K562 (cell line): ENCODE data around the gene ACTR5. TPM values are rescaled to one million over a fixed set of nuclear protein-coding genes. Genes with fewer than 3 reads are reported as not detected.

Experiments used
- ARID3B ChIP-seq: fragments of 250-450 bp; sonication (Bioruptor Pico); IDR thresholded peaks from 2 replicates; pipeline ENCODE4 v1.4.0; 2020; ENCODE audit warnings: borderline replicate concordance
- C11orf30 ChIP-seq: fragments of 450-650 bp; IDR thresholded peaks from 2 replicates; pipeline ENCODE4 v1.6.1; 2016; ENCODE audit warnings: low read depth, mild to moderate bottlenecking
- DMBX1 ChIP-seq: fragments of 250-450 bp; sonication (Bioruptor Pico); IDR thresholded peaks from 2 replicates; pipeline ENCODE4 v1.8.0; 2022; ENCODE audit warnings: inconsistent platforms, mild to moderate bottlenecking, moderate library complexity, borderline replicate concordance
- KDM4B ChIP-seq, 2 experiments: fragments of 450-650 bp in 1 of 2; sonication (generic) in 1 of 2; IDR thresholded peaks; 2 replicates each; pipeline ENCODE4 v1.6.1; 2016 to 2017; ENCODE audit warnings: borderline replicate concordance in 2 of 2, antibody characterized with exemption in 1 of 2, low read depth in 1 of 2, mild to moderate bottlenecking in 1 of 2
- MCM7 ChIP-seq, 2 experiments: fragments of 450-650 bp; IDR thresholded peaks; 2 replicates each; pipeline ENCODE4 v1.6.1; 2016 to 2018
- MED1 ChIP-seq: sonication (generic); formaldehyde crosslinking; IDR thresholded peaks from 2 replicates; pipeline ENCODE4 v1.8.1; 2023; ENCODE audit warnings: missing genetic modification reagents, borderline replicate concordance
- MTA1 ChIP-seq: fragments of 450-650 bp; IDR thresholded peaks from 2 replicates; pipeline ENCODE4 v1.6.1; 2017; ENCODE audit warnings: borderline replicate concordance
- NFE2L1 ChIP-seq: fragments of 450-650 bp; IDR thresholded peaks from 2 replicates; pipeline ENCODE4 v1.6.1; 2016; ENCODE audit warnings: missing genetic modification characterization, low read depth, mild to moderate bottlenecking, missing compliant biosample characterization, moderate library complexity, borderline replicate concordance
- NUFIP1 ChIP-seq: fragments of 450-650 bp; IDR thresholded peaks from 2 replicates; pipeline ENCODE4 v1.6.1; 2018; ENCODE audit not compliant: partially characterized antibody
- POLR2B ChIP-seq: fragments of 450-650 bp; IDR thresholded peaks from 2 replicates; pipeline ENCODE4 v1.6.1; 2018; ENCODE audit warnings: low read depth; ENCODE audit not compliant: partially characterized antibody
- PPARD ChIP-seq: fragments of 250-450 bp; sonication (Bioruptor Pico); IDR thresholded peaks from 2 replicates; pipeline ENCODE4 v1.8.0; 2022; ENCODE audit warnings: inconsistent platforms, mild to moderate bottlenecking, moderate library complexity
- PRMT5 ChIP-seq: sonication (generic); formaldehyde crosslinking; IDR thresholded peaks from 2 replicates; pipeline ENCODE4 v1.5.0; 2020; ENCODE audit warnings: missing genetic modification reagents
- RFX7 ChIP-seq: fragments of 250-450 bp; sonication (Bioruptor Pico); IDR thresholded peaks from 2 replicates; pipeline ENCODE4 v1.5.1; 2021; ENCODE audit warnings: mild to moderate bottlenecking
- RUNX1 ChIP-seq: sonication (generic); IDR thresholded peaks from 2 replicates; pipeline ENCODE4 v1.6.1; 2016; ENCODE audit warnings: antibody characterized with exemption, low read depth
- TBL1XR1 ChIP-seq, 2 experiments: IDR thresholded peaks; 2 replicates each; pipeline ENCODE4 v1.6.1; 2012; ENCODE audit warnings: improper control_type of control experiment in 2 of 2, low read length in 2 of 2, mild to moderate bottlenecking in 1 of 2
- TEAD1 ChIP-seq, 2 experiments: fragments of 450-650 bp in 1 of 2; sonication (generic) in 1 of 2; formaldehyde crosslinking; IDR thresholded peaks; 2 replicates each; pipeline versions ENCODE4 v1.4.0 to v1.8.0; 2020 to 2022; ENCODE audit warnings: mild to moderate bottlenecking in 2 of 2, missing genetic modification reagents in 1 of 2
- TEAD4 ChIP-seq, 2 experiments: sonication (generic) in 1 of 2; formaldehyde crosslinking in 1 of 2; IDR thresholded peaks; 2 replicates each; pipeline versions ENCODE4 v1.6.1 to v1.8.0; 2012 to 2022; ENCODE audit warnings: borderline replicate concordance in 1 of 2, inconsistent platforms in 1 of 2, low read length in 1 of 2, mild to moderate bottlenecking in 1 of 2, missing genetic modification reagents in 1 of 2
- VEZF1 ChIP-seq: fragments of 200-800 bp; sonication (Bioruptor generic); IDR thresholded peaks from 2 replicates; pipeline ENCODE4 v1.6.1; 2017; ENCODE audit warnings: missing genetic modification characterization, missing compliant biosample characterization
- ZNF444 ChIP-seq: fragments of 250-450 bp; sonication (Bioruptor Pico); IDR thresholded peaks from 2 replicates; pipeline ENCODE4 v1.4.0; 2020; ENCODE audit warnings: mild to moderate bottlenecking, moderate library complexity
- ZNF57 ChIP-seq: fragments of 450-650 bp; formaldehyde crosslinking; IDR thresholded peaks from 2 replicates; pipeline ENCODE4 v1.4.0; 2020; ENCODE audit warnings: mild to moderate bottlenecking, moderate library complexity
- polyA plus RNA-seq, 8 experiments: library from polyadenylated mRNA; depleted of rRNA in 4 of 8; stranded (reverse) in 5 of 8; unstranded in 3 of 8; fragments of >200 nt; fragmentation: Nextera tagmentation in 2 of 8; fragmentation: Illumina TruSeq in 1 of 8; extraction: Ambion mirVana in 2 of 8; extraction: Trizol in 1 of 8; gene quantifications; 2 replicates each; pipeline versions ENCODE4 v1.2.1 to v1.2.3, GENCODE V29; 2011 to 2014; ENCODE audit warnings: inconsistent platforms in 1 of 8, missing spikeins in 1 of 8
- total RNA-seq, 7 experiments: library from RNA; depleted of rRNA in 6 of 7; stranded (reverse); fragments of >200 nt in 6 of 7; fragmentation: Illumina TruSeq in 2 of 7; extraction: Trizol in 2 of 7; gene quantifications; 2 replicates each; pipeline versions ENCODE4 v1.2.1 to v1.2.3, GENCODE V29; 2011 to 2021; ENCODE audit warnings: low replicate concordance in 1 of 7
- TF ChIP-seq, protein P1 (sequence below): fragments of 450-650 bp; formaldehyde crosslinking; IDR thresholded peaks from 2 replicates; pipeline ENCODE4 v1.4.0; 2020; ENCODE audit warnings: mild to moderate bottlenecking, moderate library complexity

ACTR5 gene
- total and polyA plus RNA-seq, 9 of the 15 experiments (the other 6 are each of a cell fraction or from before 2014, with no cell fraction given) = 0.93 to 18.8 (median 12.9) TPM

- TF ChIP-seq ZNF444 (no peak), VEZF1 (CRISPR knock-in tag) (no peak; the same call in none of the 2 replicates), ZNF57 (no peak), TEAD4 (IDR thresholded peaks at IDR 0.05; ENCODE audit: low read length) (no peak), TEAD4 (CRISPR knock-in tag; IDR thresholded peaks at IDR 0.05; ENCODE audit: borderline replicate concordance) (0 out of 2 replicates have a peak, but pooled peaks have one; percentile 57), NFE2L1 (no peak), POLR2B (peak; percentile 53), MTA1 (no peak), MCM7 (IDR thresholded peaks at IDR 0.05) (no peak), NUFIP1 (no peak), ARID3B (no peak), RUNX1 (no peak), TBL1XR1 (IDR thresholded peaks at IDR 0.05; ENCODE audit: low read length in 2 of 2) (no peak), C11orf30 (0 out of 2 replicates have a peak, but pooled peaks have one; percentile 6), PRMT5 (CRISPR knock-in tag) (no peak), KDM4B (IDR thresholded peaks at IDR 0.05; ENCODE audit: borderline replicate concordance in 2 of 2, low read depth in 1 of 2) (no peak), RFX7 (no peak), DMBX1 (CRISPR knock-in tag) (no peak), TEAD1 (CRISPR knock-in tag; IDR thresholded peaks at IDR 0.05) (peak in 1 of 2 experiments; percentile 77; a peak in 1 of 4 replicates), PPARD (CRISPR knock-in tag) (no peak), MED1 (0 out of 2 replicates have a peak, but pooled peaks have one; percentile 55)
- TF ChIP-seq, protein P1, sequence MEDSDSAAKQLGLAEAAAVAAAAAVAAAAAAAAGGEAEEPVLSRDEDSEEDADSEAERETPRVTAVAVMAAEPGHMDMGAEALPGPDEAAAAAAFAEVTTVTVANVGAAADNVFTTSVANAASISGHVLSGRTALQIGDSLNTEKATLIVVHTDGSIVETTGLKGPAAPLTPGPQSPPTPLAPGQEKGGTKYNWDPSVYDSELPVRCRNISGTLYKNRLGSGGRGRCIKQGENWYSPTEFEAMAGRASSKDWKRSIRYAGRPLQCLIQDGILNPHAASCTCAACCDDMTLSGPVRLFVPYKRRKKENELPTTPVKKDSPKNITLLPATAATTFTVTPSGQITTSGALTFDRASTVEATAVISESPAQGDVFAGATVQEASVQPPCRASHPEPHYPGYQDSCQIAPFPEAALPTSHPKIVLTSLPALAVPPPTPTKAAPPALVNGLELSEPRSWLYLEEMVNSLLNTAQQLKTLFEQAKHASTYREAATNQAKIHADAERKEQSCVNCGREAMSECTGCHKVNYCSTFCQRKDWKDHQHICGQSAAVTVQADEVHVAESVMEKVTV = no peak
These were observed at the start of gene ACTR5 (continued) for GRCh38 chr20:38748097-38748860.
